Liver (tissue), 9 donors: Measurements from ENCODE around the gene NFE2L2. TPM values are rescaled to one million over a fixed set of nuclear protein-coding genes. Genes with fewer than 3 reads are reported as not detected.

ENCODE experiments used
- DNase-seq: peaks from one replicate; pipeline ENCODE4 v3.0.0-alpha.2; 2017; ENCODE audit warnings: low spot score
- H3K27ac ChIP-seq, 2 donors: one replicate each; pipeline ENCODE4 v1.7.0; 2013; ENCODE audit warnings: inconsistent platforms in 2 of 2, low read length in 2 of 2, control low read depth in 1 of 2, low read depth in 1 of 2, mild to moderate bottlenecking in 1 of 2
- H3K27me3 ChIP-seq, 4 donors: one replicate each; pipeline versions ENCODE4 v1.6.1 to v1.7.0; 2013; ENCODE audit warnings: low read length in 3 of 4, inconsistent platforms in 1 of 4, mild to moderate bottlenecking in 1 of 4, moderate library complexity in 1 of 4; ENCODE audit not compliant: control insufficient read depth in 4 of 4, insufficient read depth in 4 of 4
- H3K36me3 ChIP-seq, 4 donors: one replicate each; pipeline versions ENCODE4 v1.6.1 to v1.7.0; 2013; ENCODE audit warnings: low read length in 3 of 4, mild to moderate bottlenecking in 3 of 4, low read depth in 1 of 4, moderate library complexity in 1 of 4; ENCODE audit not compliant: control insufficient read depth in 4 of 4, insufficient read depth in 3 of 4
- H3K4me1 ChIP-seq, 4 donors: one replicate each; pipeline versions ENCODE4 v1.6.1 to v1.7.0; 2013; ENCODE audit warnings: low read length in 3 of 4, mild to moderate bottlenecking in 3 of 4, moderate library complexity in 1 of 4; ENCODE audit not compliant: control insufficient read depth in 4 of 4, insufficient read depth in 4 of 4
- H3K4me3 ChIP-seq, 3 donors: one replicate each; pipeline versions ENCODE4 v1.6.1 to v1.7.0; 2013; ENCODE audit warnings: low read length in 3 of 3, control low read depth in 1 of 3, low read depth in 1 of 3, mild to moderate bottlenecking in 1 of 3
- H3K9ac ChIP-seq, 2 donors: one replicate each; pipeline ENCODE4 v1.7.0; 2013; ENCODE audit warnings: low read length in 2 of 2, mild to moderate bottlenecking in 2 of 2, moderate library complexity in 2 of 2, control low read depth in 1 of 2, low read depth in 1 of 2
- H3K9me3 ChIP-seq, 4 donors: one replicate each; pipeline versions ENCODE4 v1.6.1 to v1.7.0; 2013; ENCODE audit warnings: low read length in 3 of 4; ENCODE audit not compliant: control insufficient read depth in 4 of 4
- EGR1 ChIP-seq, 2 donors: IDR thresholded peaks; 2 replicates each; pipeline ENCODE4 v1.6.1; 2016 to 2018; ENCODE audit warnings: antibody characterized with exemption in 2 of 2, low read depth in 2 of 2
- FOXA1 ChIP-seq: IDR thresholded peaks from 2 replicates; pipeline ENCODE4 v1.6.1; 2016; ENCODE audit warnings: antibody characterized with exemption
- FOXA2 ChIP-seq: IDR thresholded peaks from 2 replicates; pipeline ENCODE4 v1.6.1; 2016; ENCODE audit warnings: antibody characterized with exemption
- HNF4A ChIP-seq, 2 donors: conservative IDR thresholded peaks; 2 replicates each; pipeline ENCODE4 v1.6.1; 2016; ENCODE audit warnings: antibody characterized with exemption in 2 of 2, mild to moderate bottlenecking in 2 of 2
- HNF4G ChIP-seq: IDR thresholded peaks from 2 replicates; pipeline ENCODE4 v1.6.1; 2016; ENCODE audit warnings: antibody characterized with exemption
- JUND ChIP-seq, 2 donors: IDR thresholded peaks; 2 replicates each; pipeline ENCODE4 v1.6.1; 2016; ENCODE audit warnings: antibody characterized with exemption in 2 of 2
- NR2F2 ChIP-seq: IDR thresholded peaks from 2 replicates; pipeline ENCODE4 v1.6.1; 2016; ENCODE audit warnings: antibody characterized with exemption
- RAD21 ChIP-seq, 2 donors: IDR thresholded peaks; 2 replicates each; pipeline ENCODE4 v1.6.1; 2016; ENCODE audit warnings: antibody characterized with exemption in 2 of 2, mild to moderate bottlenecking in 2 of 2
- RXRA ChIP-seq, 2 donors: IDR thresholded peaks; 2 replicates each; pipeline ENCODE4 v1.6.1; 2017 to 2018; ENCODE audit warnings: antibody characterized with exemption in 2 of 2, mild to moderate bottlenecking in 1 of 2
- SP1 ChIP-seq: IDR thresholded peaks from 2 replicates; pipeline ENCODE4 v1.6.1; 2018; ENCODE audit warnings: antibody characterized with exemption, mild to moderate bottlenecking
- TAF1 ChIP-seq: conservative IDR thresholded peaks from 2 replicates; pipeline ENCODE4 v1.6.1; 2016; ENCODE audit warnings: antibody characterized with exemption, mild to moderate bottlenecking
- YY1 ChIP-seq: IDR thresholded peaks from 2 replicates; pipeline ENCODE4 v1.6.1; 2016; ENCODE audit warnings: antibody characterized with exemption, mild to moderate bottlenecking
- WGBS: extraction: QIAGEN DNeasy Blood & Tissue Kit; methylation state at CpG from one replicate; pipeline ENCODE4 v1.1.7; 2013; 5-methylcytosine and 5-hydroxymethylcytosine counted together
- polyA plus RNA-seq, 2 donors: library from polyadenylated mRNA; stranded (reverse) in 1 of 2; unstranded in 1 of 2; fragments of 200-250 nt in 1 of 2; fragments of >200 nt in 1 of 2; fragmentation: Nextera tagmentation in 1 of 2; extraction: Ambion mirVana in 1 of 2; gene quantifications; one replicate each; pipeline versions ENCODE4 v1.2.1 to v1.2.3, GENCODE V29; 2013 to 2015
- total RNA-seq, 2 donors: library from RNA; depleted of rRNA; stranded (reverse); fragments of >200 nt; gene quantifications; one replicate each; pipeline ENCODE4 v1.2.3, GENCODE V29; 2014
- TF ChIP-seq, protein P1 (sequence below): IDR thresholded peaks from 2 replicates; pipeline ENCODE4 v1.6.1; 2016; ENCODE audit warnings: antibody characterized with exemption
- TF ChIP-seq, protein P2 (sequence below): IDR thresholded peaks from 2 replicates; pipeline ENCODE4 v1.6.1; 2016; ENCODE audit warnings: antibody characterized with exemption
- TF ChIP-seq, protein P3 (sequence below): fragments of 150-350 bp; IDR thresholded peaks from 2 replicates; pipeline ENCODE4 v1.5.1; 2017; ENCODE audit warnings: improper control_type of control experiment, low read depth, low read length; ENCODE audit not compliant: missing input control
- TF ChIP-seq, protein P4 (sequence below): IDR thresholded peaks from 2 replicates; pipeline ENCODE4 v1.6.1; 2016; ENCODE audit warnings: antibody characterized with exemption, mild to moderate bottlenecking
- TF ChIP-seq, protein P5 (sequence below): IDR thresholded peaks from 2 replicates; pipeline ENCODE4 v1.6.1; 2016; ENCODE audit warnings: antibody characterized with exemption
- donor health status: healthy.
- donor health status: healthy.
- donor health status: healthy.
- donor health status: healthy.
- donor health status: healthy.

NFE2L2 gene
- total and polyA plus RNA-seq, 4 donors, result 22.5 to 31.0 (median 27.1) TPM

DNA sequence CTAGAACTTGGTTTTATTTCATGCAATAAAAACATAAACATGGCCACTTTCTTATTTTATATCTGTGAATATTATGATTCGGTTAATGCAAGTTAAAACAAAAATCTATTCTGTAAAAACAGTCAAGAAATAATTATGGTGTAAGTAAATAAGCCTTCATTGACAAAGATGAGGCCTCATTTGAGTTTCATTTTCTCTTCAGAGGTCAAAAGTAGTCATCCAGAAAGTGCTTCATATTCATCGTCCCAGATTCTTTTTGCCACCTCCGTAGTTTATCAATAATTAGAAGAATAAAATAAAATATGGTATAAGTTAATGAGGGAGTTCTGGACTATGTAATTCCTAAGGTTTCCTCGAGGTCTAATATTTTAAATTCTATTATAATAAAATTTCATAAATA is 71.3 kb downstream of the NFE2L2 start:
- no peaks in the 10 kb centered on the region for H3K27me3 ChIP-seq
- no peak for TF ChIP-seq RAD21 (IDR thresholded peaks at IDR 0.05)
- no peak for TF ChIP-seq RXRA (IDR thresholded peaks at IDR 0.05)
- TF ChIP-seq, protein P1, sequence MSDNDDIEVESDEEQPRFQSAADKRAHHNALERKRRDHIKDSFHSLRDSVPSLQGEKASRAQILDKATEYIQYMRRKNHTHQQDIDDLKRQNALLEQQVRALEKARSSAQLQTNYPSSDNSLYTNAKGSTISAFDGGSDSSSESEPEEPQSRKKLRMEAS, result no peak
- TF ChIP-seq, protein P2, sequence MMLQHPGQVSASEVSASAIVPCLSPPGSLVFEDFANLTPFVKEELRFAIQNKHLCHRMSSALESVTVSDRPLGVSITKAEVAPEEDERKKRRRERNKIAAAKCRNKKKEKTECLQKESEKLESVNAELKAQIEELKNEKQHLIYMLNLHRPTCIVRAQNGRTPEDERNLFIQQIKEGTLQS, result no peak
- TF ChIP-seq, protein P3, sequence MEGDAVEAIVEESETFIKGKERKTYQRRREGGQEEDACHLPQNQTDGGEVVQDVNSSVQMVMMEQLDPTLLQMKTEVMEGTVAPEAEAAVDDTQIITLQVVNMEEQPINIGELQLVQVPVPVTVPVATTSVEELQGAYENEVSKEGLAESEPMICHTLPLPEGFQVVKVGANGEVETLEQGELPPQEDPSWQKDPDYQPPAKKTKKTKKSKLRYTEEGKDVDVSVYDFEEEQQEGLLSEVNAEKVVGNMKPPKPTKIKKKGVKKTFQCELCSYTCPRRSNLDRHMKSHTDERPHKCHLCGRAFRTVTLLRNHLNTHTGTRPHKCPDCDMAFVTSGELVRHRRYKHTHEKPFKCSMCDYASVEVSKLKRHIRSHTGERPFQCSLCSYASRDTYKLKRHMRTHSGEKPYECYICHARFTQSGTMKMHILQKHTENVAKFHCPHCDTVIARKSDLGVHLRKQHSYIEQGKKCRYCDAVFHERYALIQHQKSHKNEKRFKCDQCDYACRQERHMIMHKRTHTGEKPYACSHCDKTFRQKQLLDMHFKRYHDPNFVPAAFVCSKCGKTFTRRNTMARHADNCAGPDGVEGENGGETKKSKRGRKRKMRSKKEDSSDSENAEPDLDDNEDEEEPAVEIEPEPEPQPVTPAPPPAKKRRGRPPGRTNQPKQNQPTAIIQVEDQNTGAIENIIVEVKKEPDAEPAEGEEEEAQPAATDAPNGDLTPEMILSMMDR, result no peak
- no peak for TF ChIP-seq EGR1 (IDR thresholded peaks at IDR 0.05; ENCODE audit: low read depth in 2 of 2)
- TF ChIP-seq, protein P4, sequence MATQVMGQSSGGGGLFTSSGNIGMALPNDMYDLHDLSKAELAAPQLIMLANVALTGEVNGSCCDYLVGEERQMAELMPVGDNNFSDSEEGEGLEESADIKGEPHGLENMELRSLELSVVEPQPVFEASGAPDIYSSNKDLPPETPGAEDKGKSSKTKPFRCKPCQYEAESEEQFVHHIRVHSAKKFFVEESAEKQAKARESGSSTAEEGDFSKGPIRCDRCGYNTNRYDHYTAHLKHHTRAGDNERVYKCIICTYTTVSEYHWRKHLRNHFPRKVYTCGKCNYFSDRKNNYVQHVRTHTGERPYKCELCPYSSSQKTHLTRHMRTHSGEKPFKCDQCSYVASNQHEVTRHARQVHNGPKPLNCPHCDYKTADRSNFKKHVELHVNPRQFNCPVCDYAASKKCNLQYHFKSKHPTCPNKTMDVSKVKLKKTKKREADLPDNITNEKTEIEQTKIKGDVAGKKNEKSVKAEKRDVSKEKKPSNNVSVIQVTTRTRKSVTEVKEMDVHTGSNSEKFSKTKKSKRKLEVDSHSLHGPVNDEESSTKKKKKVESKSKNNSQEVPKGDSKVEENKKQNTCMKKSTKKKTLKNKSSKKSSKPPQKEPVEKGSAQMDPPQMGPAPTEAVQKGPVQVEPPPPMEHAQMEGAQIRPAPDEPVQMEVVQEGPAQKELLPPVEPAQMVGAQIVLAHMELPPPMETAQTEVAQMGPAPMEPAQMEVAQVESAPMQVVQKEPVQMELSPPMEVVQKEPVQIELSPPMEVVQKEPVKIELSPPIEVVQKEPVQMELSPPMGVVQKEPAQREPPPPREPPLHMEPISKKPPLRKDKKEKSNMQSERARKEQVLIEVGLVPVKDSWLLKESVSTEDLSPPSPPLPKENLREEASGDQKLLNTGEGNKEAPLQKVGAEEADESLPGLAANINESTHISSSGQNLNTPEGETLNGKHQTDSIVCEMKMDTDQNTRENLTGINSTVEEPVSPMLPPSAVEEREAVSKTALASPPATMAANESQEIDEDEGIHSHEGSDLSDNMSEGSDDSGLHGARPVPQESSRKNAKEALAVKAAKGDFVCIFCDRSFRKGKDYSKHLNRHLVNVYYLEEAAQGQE, result no peak
- TF ChIP-seq FOXA2, result no peak
- TF ChIP-seq HNF4G, result no peak
- H3K36me3 ChIP-seq, result no peaks in the 10 kb centered on the region
- H3K9ac ChIP-seq, result peak overlapping the region in 1 of 2 donors; percentile 47
- H3K4me1 ChIP-seq, result no peaks in the 10 kb centered on the region
- H3K4me3 ChIP-seq, result no peak overlapping the region
- H3K27ac ChIP-seq, result no peak overlapping the region
- WGBS, result 79% methylated on average over 4 of the region's 4 CpGs
- no peaks in the 10 kb centered on the region for H3K9me3 ChIP-seq
- no peak for DNase-seq

DNA sequence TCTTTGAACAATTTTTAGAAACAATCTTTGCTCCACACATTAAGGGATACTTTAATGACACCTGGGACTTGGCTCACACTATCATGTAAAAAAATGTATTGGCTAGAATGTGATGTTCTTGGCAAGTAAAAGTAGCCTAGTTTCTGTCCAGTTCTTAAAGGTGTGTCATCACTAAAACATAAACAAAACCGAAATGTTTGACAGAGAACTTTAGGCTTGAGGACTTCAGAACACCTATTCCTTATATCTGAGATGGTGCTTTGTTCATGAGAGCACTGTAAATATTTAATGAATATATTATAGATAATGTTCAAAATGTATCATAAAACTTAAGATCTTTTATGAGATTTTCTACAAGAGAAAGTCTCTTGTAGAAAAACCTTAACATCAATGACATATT is 71.7 kb downstream of the NFE2L2 start:
- 78% methylated on average over 1 of the region's 1 CpG for WGBS
- H3K4me3 ChIP-seq, result no peak overlapping the region
- TF ChIP-seq JUND (IDR thresholded peaks at IDR 0.05), result no peak
- TF ChIP-seq EGR1 (IDR thresholded peaks at IDR 0.05; ENCODE audit: low read depth in 2 of 2), result no peak
- TF ChIP-seq HNF4A (conservative IDR thresholded peaks at IDR 0.05), result no peak
- TF ChIP-seq, protein P3, result no peak
- TF ChIP-seq TAF1, result no peak
- TF ChIP-seq YY1, result no peak
- TF ChIP-seq, protein P4, result no peak
- no peak for TF ChIP-seq RAD21 (IDR thresholded peaks at IDR 0.05)
- TF ChIP-seq HNF4G, result no peak
- TF ChIP-seq, protein P1, result no peak
- TF ChIP-seq FOXA1, result no peak
- no peak for TF ChIP-seq RXRA (IDR thresholded peaks at IDR 0.05)
- TF ChIP-seq, protein P5, sequence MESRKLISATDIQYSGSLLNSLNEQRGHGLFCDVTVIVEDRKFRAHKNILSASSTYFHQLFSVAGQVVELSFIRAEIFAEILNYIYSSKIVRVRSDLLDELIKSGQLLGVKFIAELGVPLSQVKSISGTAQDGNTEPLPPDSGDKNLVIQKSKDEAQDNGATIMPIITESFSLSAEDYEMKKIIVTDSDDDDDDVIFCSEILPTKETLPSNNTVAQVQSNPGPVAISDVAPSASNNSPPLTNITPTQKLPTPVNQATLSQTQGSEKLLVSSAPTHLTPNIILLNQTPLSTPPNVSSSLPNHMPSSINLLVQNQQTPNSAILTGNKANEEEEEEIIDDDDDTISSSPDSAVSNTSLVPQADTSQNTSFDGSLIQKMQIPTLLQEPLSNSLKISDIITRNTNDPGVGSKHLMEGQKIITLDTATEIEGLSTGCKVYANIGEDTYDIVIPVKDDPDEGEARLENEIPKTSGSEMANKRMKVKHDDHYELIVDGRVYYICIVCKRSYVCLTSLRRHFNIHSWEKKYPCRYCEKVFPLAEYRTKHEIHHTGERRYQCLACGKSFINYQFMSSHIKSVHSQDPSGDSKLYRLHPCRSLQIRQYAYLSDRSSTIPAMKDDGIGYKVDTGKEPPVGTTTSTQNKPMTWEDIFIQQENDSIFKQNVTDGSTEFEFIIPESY, result no peak
- no peak for TF ChIP-seq SP1
- TF ChIP-seq FOXA2, result no peak
- no peak for TF ChIP-seq NR2F2
- TF ChIP-seq, protein P2, result no peak

More for the DNA sequence above, 71.7 kb downstream of the NFE2L2 start:
- no peak for DNase-seq
- H3K27me3 ChIP-seq, result no peaks in the 10 kb centered on the region
- H3K4me1 ChIP-seq, result peaks cover 0 to 3% (median under 1%) of the 10 kb centered on the region in 4 donors
- H3K36me3 ChIP-seq, result no peaks in the 10 kb centered on the region
- no peak overlapping the region for H3K27ac ChIP-seq
- no peak overlapping the region for H3K9ac ChIP-seq
- H3K9me3 ChIP-seq, result no peaks in the 10 kb centered on the region
